Myometrial cell (primary cell): ENCODE data around the gene PGAP2. TPM values are rescaled to one million over a fixed set of nuclear protein-coding genes. Genes with fewer than 3 reads are reported as not detected.

ENCODE experiments used
- total RNA-seq: library from RNA; depleted of rRNA; stranded (reverse); fragments of >200 nt; gene quantifications from 2 replicates; pipeline ENCODE4 v1.2.3, GENCODE V29; 2015

PGAP2 gene
- 13.5 and 15.2 TPM in 2 replicates for total RNA-seq

DNA sequence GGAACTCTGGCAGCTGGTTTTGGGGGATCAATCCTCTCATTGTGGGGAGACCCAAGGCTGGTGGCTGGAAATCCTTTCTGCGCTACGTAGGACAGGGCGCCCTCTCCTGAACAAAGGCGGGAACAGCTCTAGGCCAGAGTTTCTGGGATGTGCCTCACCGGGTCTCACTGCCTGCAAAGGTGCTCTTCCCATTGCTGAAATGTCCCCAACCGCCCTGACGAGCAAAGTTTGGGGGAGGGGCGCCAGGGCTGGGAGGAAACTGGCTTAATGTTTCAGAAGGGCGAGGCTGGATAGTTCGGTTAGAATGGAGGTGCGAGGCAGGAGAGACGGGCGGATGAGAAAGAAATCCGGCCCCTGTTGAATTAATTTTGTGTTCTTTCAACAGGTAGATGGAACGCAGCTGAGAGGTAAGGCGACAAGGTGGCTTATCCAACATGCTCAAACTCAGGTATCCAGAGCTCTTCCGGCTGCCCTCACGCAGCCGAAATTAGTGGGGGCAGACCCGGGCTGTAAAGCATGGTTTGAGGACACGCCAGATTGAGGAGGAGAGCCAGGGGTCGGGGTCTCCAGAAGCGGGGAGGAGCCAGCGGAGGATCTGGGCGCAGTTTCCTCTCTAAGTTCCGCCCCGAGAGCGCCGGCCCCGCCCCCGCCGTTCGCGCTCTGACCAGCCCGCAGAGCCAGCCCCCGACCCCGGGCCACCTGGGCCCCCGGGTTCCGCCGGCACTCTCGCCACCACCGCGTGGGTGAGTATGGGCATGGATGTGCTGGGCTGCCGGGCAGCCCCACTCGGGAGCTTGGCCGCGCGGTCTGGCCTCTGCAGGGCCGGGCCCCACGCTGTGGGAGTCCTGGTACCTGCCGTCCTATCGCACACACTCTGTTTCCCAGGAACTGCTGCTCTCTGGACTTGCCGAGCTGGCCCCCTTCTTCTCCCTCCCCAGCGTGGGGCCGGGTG is at the start of gene PGAP2:
Gene PGAP2, plus strand, starts transcription at position 652 of the 952 bp plus-strand sequence. CDS start 2,700 bp downstream, outside the sequence.

DNA sequence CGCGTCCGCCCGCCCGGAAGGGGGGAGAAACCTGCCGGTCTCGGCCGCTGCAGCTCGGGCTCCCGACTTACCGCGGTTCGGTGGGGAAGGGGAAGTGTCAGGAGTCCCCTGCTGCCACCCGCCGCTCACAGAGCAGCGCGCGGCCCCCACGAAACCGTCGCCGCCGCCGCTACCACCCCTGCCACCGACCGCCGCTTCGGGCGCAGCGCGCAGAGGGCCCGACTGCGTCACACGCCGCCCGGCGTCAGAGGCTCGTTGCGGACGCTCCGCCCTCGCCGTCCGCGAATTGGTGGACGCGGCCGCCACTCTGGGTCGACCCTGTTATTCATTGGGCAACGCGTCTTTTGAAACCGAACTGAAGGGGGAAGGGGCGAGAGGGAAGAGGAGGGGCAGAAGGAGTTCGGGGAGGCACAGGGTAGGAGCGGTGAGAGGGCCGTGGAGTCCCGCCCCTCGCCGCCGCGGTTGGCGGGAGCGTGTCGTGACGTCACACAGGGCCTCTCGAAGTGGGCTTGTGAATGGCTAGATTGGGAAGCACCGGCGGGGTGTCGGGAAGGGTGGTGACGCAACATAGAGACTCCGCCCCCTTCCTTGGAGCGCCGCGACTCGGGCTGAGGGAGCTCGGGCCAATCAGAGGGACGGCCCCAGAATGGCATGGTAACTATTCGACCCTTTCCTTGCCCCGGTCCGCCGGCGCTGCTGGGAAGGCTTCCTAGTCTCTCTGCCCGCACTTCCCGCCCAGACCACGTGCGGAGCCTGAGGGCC is 10.8 kb upstream of the PGAP2 start, which contains the start of gene NUP98:
Gene NUP98, minus strand, starts transcription at position 226 of the 762 bp plus-strand sequence. CDS start 15,437 bp downstream, outside the sequence.

DNA sequence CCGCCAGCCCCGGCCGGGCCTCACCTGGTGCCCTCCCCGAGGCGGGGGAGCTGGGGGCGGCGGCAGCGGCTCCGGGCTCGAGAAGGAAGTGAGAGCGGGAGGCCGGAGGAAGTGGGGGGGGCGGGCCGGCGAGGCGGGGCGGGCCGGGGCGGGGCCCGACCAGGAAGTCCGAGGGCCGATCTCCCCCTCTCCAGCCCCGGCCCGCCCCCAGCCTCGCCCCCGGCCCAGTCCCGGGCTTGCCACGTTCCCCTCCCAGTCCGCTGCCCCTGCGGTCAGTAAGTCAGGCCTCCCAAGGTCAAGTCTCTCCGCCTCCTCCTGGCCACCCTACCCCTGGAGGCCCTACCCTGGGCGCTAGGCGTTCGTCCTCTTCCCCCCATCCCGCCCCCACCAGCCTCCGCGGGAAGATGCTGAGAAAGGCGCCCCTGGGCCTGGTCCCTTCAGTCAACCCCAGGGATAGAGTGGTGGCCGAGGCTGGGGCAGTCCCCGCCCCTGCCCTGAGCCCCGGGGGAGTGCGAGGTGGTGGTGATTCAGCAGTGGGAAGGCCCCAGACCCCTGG is 32.6 kb downstream of the PGAP2 start, which contains the start of gene RHOG:
Gene RHOG, minus strand, starts transcription at position 90 of the 556 bp plus-strand sequence. CDS start 12,821 bp downstream, outside the sequence.

DNA sequence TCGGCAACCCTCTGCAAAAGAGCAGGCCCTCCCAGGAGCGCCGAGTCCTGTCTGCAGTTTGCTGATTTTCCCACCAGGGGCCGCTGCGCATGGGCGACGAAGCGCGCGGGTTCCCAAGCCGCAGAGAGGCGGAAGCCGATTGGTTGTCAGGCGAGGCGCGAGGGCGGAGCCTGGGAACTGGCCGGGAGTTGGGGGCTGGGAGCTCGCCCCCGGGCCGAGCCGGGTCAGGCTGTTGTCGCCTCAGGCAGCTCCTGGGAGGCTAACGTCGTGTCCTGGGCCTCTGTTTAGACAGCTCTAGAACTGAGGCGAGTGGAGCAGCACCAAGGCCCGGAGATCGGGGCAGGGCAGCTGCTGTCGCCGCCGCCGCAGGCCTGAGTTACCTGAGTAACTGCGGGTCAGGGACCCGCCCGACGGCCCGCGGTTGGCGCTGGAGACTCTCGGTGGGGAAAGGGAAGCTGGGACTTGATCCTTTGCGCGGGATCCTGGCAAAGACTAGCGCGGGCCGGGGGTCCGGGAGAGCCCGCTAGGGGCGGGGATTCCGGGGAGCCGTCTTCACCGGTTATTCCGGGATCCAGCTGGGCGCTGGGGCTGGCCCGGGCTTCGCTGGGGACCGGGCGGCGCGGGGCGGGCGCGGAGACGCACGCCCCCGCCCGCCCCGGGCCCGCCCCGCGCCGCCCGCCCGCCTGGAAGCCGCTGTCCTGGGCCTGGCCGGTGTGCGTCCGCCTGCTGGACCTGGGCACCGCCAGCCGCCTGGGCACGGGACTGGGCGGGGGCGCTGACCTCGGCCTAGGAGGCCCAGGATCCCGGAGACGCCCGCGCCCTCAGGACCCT is 46.8 kb downstream of the PGAP2 start, which contains the start of gene STIM1:
Gene STIM1, plus strand, starts transcription at position 688 of the 831 bp plus-strand sequence. CDS start 607 bp downstream, outside the sequence.

Other genes with a start within 250 kb of the PGAP2 start
- gene ART5, start 166.6 kb upstream of the PGAP2 start, total RNA-seq = not detected in 2 replicates
- not detected in 2 replicates for gene ART1, start 163.4 kb upstream of the PGAP2 start, total RNA-seq
- 0.71 TPM in 1 of 2 replicates, not detected in the other for gene CHRNA10, start 137.2 kb upstream of the PGAP2 start, total RNA-seq
- gene NUP98, start 11.0 kb upstream of the PGAP2 start, total RNA-seq = 76.7 and 77.3 TPM in 2 replicates
- gene RHOG, start 32.4 kb downstream of the PGAP2 start, total RNA-seq = 41.5 and 41.8 TPM in 2 replicates
- gene STIM1, start 47.1 kb downstream of the PGAP2 start, total RNA-seq = 16.4 and 19.8 TPM in 2 replicates